ENCODE results near the gene CDK5RAP1. TPM values are rescaled to one million over a fixed set of nuclear protein-coding genes. Genes with fewer than 3 reads are reported as not detected.

CDK5RAP1 gene
- total and polyA plus RNA-seq, 2 donors (not counting 3 experiments of a cell fraction or from before 2014, with no cell fraction given): 30.8 to 36.5 TPM

DNA sequence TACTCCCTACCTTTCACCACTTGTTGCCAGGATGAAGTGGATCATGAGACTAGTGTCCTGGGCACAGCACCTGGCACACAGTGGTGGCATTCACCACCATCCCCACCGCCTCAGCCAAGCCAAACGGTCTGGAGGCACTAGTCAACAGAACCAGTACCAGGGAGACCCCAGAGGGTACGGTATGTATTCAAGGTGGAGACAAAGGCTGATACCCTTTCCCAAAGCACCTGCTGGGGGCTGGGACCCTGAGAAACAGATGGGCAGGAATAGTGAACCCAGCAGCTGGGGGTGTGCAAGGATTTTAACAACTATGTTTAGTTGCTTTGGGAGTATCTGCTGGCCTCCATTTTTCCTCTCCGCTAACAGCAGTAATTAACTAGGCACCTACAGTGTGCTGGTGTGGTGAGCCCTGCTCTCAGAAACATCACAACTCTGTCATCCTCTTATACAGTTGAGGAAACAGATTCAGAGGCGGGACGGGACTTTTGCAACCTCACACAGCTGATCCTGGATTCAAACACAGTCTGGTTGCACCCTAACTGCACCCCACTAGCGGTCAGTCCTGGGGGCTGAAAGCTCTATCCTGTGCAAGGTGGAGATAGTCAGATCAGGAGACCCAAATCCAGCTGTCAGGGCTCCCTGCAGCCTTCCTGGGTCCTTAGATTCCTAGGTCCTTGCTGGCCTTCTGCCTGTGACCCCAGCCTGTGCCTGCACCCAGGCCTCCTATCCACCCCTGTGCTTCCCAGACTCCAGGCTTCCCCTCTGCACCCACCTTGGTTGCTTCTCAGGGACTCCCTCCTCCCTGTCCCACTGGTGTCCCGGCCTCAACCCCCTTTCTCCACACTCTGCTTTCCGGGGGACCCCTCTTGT, 41.1 kb upstream of the CDK5RAP1 start:
- Histone ChIP-seq H3K27me3 (ENCODE audit: control insufficient read depth in 2 of 2, insufficient read depth in 2 of 2, low read length in 2 of 2) (no peaks in the 10 kb centered on the region), H3K4me2 (ENCODE audit: insufficient read depth, low read length) (no peak overlapping the region), H3K36me3 (ENCODE audit: control insufficient read depth in 2 of 2, extremely low read depth in 1 of 2, insufficient read depth in 2 of 2, low read length in 2 of 2) (no peaks in the 10 kb centered on the region), H3K9me3 (replicated peaks; ENCODE audit: control insufficient read depth, insufficient read depth, low read length) (no peaks in the 10 kb centered on the region), H3K27ac (ENCODE audit: insufficient read depth, low read depth, low read length) (no peak overlapping the region), H3K4me1 (ENCODE audit: control insufficient read depth, extremely low read depth, insufficient read depth, low read length) (peaks cover 5% of the 10 kb centered on the region), H2AFZ (ENCODE audit: low read depth, low read length) (peak overlapping the region; percentile 30), H3K79me2 (ENCODE audit: control insufficient read depth, insufficient read depth, low read length) (no peaks in the 10 kb centered on the region), H4K20me1 (replicated peaks; ENCODE audit: control insufficient read depth, extremely low read depth, insufficient read depth, low read length) (no peaks in the 10 kb centered on the region), H3K9me1 (replicated peaks; ENCODE audit: control insufficient read depth, extremely low read depth, insufficient read depth, low read length) (no peaks in the 10 kb centered on the region), H3K4me3 (replicated peaks in 1 of 3; ENCODE audit: insufficient read depth in 1 of 3, low read depth in 1 of 3, low read length in 3 of 3) (no peak overlapping the region), H3K9ac (replicated peaks; ENCODE audit: extremely low read depth, insufficient read depth, low read length) (peak overlapping the region; percentile 62)
- FAIRE-seq: no peak
- ChIA-PET POLR2A (no interaction called here), CTCF (interaction anchor here (1.9 to 2.0 kb wide), 2 partner anchors 211 to 225 kb away, joined by 6 to 14 read pairs; partner anchors contain the start of gene ACTL10)
- intact Hi-C loops (cut with micrococcal nuclease) (no loop called here), dilution Hi-C loops (cut with MboI; ENCODE audit: extremely low pct_ligation_motif_present, low sequenced_read_pairs) (no loop called here)
- no TSS peak for BruUV-seq (replicated peaks)
- TF ChIP-seq MYC (IDR thresholded peaks at IDR 0.05; ENCODE audit: low read depth, low read length): no peak
- TF ChIP-seq JUN (IDR thresholded peaks at IDR 0.05; ENCODE audit: borderline replicate concordance, insufficient read depth, insufficient read length, low read depth): no peak
- no peak for TF ChIP-seq POLR2A (IDR thresholded peaks at IDR 0.05; ENCODE audit: low read depth, low read length)
- TF ChIP-seq, protein P1, sequence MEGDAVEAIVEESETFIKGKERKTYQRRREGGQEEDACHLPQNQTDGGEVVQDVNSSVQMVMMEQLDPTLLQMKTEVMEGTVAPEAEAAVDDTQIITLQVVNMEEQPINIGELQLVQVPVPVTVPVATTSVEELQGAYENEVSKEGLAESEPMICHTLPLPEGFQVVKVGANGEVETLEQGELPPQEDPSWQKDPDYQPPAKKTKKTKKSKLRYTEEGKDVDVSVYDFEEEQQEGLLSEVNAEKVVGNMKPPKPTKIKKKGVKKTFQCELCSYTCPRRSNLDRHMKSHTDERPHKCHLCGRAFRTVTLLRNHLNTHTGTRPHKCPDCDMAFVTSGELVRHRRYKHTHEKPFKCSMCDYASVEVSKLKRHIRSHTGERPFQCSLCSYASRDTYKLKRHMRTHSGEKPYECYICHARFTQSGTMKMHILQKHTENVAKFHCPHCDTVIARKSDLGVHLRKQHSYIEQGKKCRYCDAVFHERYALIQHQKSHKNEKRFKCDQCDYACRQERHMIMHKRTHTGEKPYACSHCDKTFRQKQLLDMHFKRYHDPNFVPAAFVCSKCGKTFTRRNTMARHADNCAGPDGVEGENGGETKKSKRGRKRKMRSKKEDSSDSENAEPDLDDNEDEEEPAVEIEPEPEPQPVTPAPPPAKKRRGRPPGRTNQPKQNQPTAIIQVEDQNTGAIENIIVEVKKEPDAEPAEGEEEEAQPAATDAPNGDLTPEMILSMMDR (IDR thresholded peaks at IDR 0.05; ENCODE audit: extremely low read depth in 1 of 2, insufficient read depth in 1 of 2, low read depth in 1 of 2, low read length in 2 of 2): no peak
- DNase-seq (ENCODE audit: low read depth, low spot score): no peak

All from endothelial cell of umbilical vein (primary cell).